GM12874 (cell line): ENCODE results near the gene CDH18.

Experiments
- CTCF ChIP-seq: IDR thresholded peaks from 2 replicates; pipeline ENCODE4 v1.5.1; 2011; ENCODE audit warnings: low read depth, mild to moderate bottlenecking, control low read depth, low read length, moderate library complexity; ENCODE audit not compliant: insufficient read depth

CDH18 gene

GRCh38 chr5:19862711-19863110, 125.3 kb downstream of the CDH18 start:
- no peak for TF ChIP-seq CTCF

- TF ChIP-seq CTCF = no peak
Observed at GRCh38 chr5:19859020-19859419, 129.0 kb downstream of the CDH18 start.

- no peak for TF ChIP-seq CTCF
Observed at GRCh38 chr5:19855931-19856330, 132.1 kb downstream of the CDH18 start.

GRCh38 chr5:19855453-19855852, 132.5 kb downstream of the CDH18 start:
- TF ChIP-seq CTCF = no peak

- TF ChIP-seq CTCF = no peak
Observed at GRCh38 chr5:19855031-19855430, 133.0 kb downstream of the CDH18 start.

GRCh38 chr5:19853616-19854240, 134.3 kb downstream of the CDH18 start:
- TF ChIP-seq CTCF = no peak

GRCh38 chr5:19837536-19838174, 150.3 kb downstream of the CDH18 start:
- no peak for TF ChIP-seq CTCF

- no peak for TF ChIP-seq CTCF
Observed at GRCh38 chr5:19835442-19835841, 152.6 kb downstream of the CDH18 start.
